Measurements from ENCODE around the gene COG4.

Gene COG4

GRCh38 chr16:70465999-70466804 is 57.2 kb downstream of the COG4 start:
- Histone ChIP-seq H2AFZ (no peak overlapping the region), H3K4me2 (ENCODE audit: low read length) (no peak overlapping the region), H3K9me3 (ENCODE audit: control insufficient read depth, low read length) (no peaks in the 10 kb centered on the region), H3K36me3 (ENCODE audit: control insufficient read depth, insufficient read depth, low read length) (no peaks in the 10 kb centered on the region), H3K27ac (no peak overlapping the region), H3K4me3 (ENCODE audit: low read depth, low read length) (no peak overlapping the region), H3K9ac (no peak overlapping the region), H3K27me3 (ENCODE audit: control insufficient read depth, insufficient read depth, low read length) (no peaks in the 10 kb centered on the region), H3K4me1 (no peaks in the 10 kb centered on the region), H3K79me2 (peaks cover 2% of the 10 kb centered on the region)
- TF ChIP-seq CTCF (IDR thresholded peaks at IDR 0.05): no peak

- Histone ChIP-seq H3K27ac (no peak overlapping the region), H3K27me3 (ENCODE audit: control insufficient read depth, insufficient read depth, low read length) (no peaks in the 10 kb centered on the region), H3K4me1 (no peaks in the 10 kb centered on the region), H3K9ac (no peak overlapping the region), H3K9me3 (ENCODE audit: control insufficient read depth, low read length) (no peaks in the 10 kb centered on the region), H3K36me3 (ENCODE audit: control insufficient read depth, insufficient read depth, low read length) (no peaks in the 10 kb centered on the region), H2AFZ (no peak overlapping the region), H3K79me2 (peaks cover 2% of the 10 kb centered on the region), H3K4me2 (ENCODE audit: low read length) (no peak overlapping the region), H3K4me3 (ENCODE audit: low read depth, low read length) (no peak overlapping the region)
- TF ChIP-seq CTCF (IDR thresholded peaks at IDR 0.05): no peak
These were observed 60.1 kb downstream of the COG4 start for GRCh38 chr16:70463235-70463634.

GRCh38 chr16:70460737-70461261 is 62.6 kb downstream of the COG4 start:
- H3K4me1 ChIP-seq: no peaks in the 10 kb centered on the region
- no peak overlapping the region for H3K27ac ChIP-seq
- no peaks in the 10 kb centered on the region for H3K36me3 ChIP-seq (ENCODE audit: control insufficient read depth, insufficient read depth, low read length)
- H3K4me2 ChIP-seq (ENCODE audit: low read length): no peak overlapping the region
- no peak for TF ChIP-seq CTCF (IDR thresholded peaks at IDR 0.05)
- H2AFZ ChIP-seq: no peak overlapping the region
- peaks cover 2% of the 10 kb centered on the region for H3K79me2 ChIP-seq
- no peak overlapping the region for H3K4me3 ChIP-seq (ENCODE audit: low read depth, low read length)
- no peak overlapping the region for H3K9ac ChIP-seq
- H3K9me3 ChIP-seq (ENCODE audit: control insufficient read depth, low read length): no peaks in the 10 kb centered on the region
- H3K27me3 ChIP-seq (ENCODE audit: control insufficient read depth, insufficient read depth, low read length): no peaks in the 10 kb centered on the region

- TF ChIP-seq CTCF (IDR thresholded peaks at IDR 0.05): no peak
- Histone ChIP-seq H3K9ac (no peak overlapping the region), H3K9me3 (ENCODE audit: control insufficient read depth, low read length) (no peaks in the 10 kb centered on the region), H2AFZ (no peak overlapping the region), H3K4me2 (ENCODE audit: low read length) (no peak overlapping the region), H3K27ac (no peak overlapping the region), H3K4me3 (ENCODE audit: low read depth, low read length) (no peak overlapping the region), H3K36me3 (ENCODE audit: control insufficient read depth, insufficient read depth, low read length) (no peaks in the 10 kb centered on the region), H3K79me2 (peaks cover 7% of the 10 kb centered on the region), H3K27me3 (ENCODE audit: control insufficient read depth, insufficient read depth, low read length) (no peaks in the 10 kb centered on the region), H3K4me1 (no peaks in the 10 kb centered on the region)
These were observed 65.7 kb downstream of the COG4 start for GRCh38 chr16:70457446-70458166.
